NAMALWA (cell line): ENCODE data around the gene ILK.

ENCODE experiments used
- DNase-seq: peaks from one replicate; pipeline ENCODE4 v3.0.0-alpha.2; 2015; ENCODE audit warnings: low spot score

Gene ILK

GRCh38 chr11:6637871-6638270 lies 34.3 kb downstream of the ILK start:
- no peak for DNase-seq

- no peak for DNase-seq
Observed at GRCh38 chr11:6638429-6638828, 34.9 kb downstream of the ILK start.

GRCh38 chr11:6640036-6640984 lies 36.7 kb downstream of the ILK start:
- DNase-seq: no peak

DNA sequence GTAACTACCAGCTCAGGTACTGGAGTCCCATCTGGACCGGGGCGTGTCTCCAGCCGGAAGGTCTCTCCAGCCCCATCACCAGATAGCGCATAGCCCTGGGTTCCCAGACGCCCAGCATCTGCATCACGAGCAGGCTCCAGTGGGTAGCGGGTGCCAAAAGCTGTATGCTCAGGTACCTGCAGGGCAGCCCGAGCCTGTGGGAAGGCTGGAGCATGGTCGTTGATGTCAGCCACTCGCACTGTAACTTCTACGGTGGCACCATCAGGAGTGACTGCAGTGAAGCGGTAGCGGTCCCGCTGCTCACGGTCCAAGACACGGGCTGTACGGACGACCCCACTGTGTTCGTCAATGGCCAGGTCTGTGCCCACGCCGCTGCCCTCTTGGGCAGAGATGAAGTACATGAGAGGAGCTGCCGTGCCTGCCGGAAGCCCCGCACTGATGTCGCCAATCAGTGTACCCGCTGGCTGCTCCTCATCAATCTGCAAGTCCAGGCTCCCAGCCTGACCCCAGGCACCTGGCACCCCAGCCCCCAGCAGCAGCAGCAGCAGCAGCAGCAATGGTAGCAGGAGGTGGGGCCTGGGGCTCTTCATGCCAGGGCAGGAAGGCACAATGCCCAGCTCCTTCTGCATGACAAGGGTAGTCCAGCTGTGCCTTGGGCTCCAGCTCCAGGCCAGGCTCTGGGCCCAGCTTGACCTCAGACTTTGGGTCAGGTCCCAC lies 37.6 kb downstream of the ILK start:
- no peak for DNase-seq

DNA sequence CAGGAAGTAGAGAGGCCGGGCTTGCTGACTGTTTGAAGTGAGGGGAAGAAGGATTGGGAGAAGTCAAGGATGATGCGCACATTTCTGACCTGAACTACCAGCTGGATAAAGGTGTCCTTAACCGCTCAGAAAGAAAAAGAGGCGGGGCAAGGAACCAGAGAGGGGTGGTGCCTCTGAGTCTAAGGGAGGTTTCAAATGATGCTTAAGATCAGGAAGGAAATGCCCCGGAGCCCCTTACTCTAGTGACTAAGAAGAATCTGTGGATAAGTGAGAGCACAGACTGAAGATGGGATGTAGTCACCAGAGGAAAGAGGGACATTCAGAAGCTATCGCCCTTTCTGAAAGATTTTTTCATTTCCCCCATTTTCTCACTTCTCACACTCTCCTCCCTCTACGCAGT lies 39.4 kb downstream of the ILK start:
- DNase-seq: no peak

DNA sequence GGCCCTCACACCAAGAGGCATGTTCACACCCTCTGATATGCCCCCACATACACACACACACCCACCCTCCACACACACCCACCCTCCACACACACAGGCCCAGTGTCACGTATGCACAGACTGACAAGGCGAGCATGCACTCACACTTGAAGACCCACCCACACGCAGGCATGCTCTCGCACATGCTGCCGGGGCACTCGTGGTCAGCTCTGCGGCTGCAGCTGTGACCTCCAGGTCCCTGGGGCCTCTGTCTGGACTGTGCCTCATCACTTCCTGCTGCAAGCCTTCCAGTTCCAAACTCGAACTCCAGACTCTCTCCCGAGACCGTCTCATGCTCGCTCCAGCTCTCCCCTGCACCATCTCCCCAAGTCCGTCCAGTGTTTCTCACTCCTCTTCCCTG lies 42.5 kb downstream of the ILK start:
- DNase-seq: no peak

DNA sequence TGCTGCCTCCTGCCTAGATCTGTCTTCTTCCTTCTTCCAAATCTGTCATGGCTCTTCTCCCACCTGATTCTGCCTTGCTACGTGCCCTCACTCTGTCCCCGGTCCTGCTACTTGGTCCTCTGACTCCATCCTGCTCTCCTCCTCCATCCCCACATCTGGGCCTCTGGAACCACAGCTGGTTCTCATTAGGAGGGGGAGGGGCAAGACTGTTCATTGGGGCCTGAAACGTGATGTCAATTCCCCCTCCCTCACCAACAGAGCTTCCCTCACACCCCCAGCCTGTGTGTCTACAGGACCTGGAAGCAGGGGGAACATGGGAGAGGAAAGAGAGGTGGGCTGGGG lies 43.0 kb downstream of the ILK start:
- DNase-seq: no peak

DNA sequence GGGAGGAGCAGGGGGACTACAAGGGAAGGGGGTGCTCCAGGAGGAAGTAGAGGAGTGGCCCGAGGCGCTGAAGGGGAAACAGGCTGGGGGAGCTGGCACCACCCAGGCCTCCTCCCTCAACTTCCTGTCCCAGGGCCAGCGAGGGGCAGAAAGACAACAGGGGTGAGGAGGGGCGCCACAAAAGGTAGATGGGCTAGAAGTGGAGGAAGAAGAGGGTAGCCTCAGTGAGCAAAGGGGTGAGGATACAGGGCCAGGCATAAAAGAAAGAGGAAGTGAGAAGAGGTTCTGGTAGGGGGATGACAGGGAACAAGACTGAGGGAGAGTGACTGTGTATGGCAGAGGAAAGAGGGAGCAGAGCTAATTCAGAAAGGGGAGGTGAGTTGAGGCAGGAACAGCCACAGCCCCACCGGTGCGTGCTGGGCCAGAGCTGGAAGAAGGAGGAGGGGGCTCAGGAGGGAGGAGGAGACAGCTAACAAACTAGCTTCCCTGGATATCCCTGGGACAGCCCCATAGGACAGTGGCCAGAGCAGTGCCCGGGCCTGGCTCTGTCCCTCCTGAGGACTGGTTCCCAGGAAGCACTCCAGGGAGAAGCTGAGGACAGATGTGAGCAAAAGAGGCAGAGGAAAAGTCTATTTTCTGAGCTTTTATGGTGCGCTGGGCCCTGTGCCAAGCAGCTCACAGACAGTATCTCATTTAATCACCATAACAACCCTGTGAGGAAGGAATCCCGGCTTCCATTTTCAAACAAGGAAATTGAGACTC lies 43.5 kb downstream of the ILK start:
- DNase-seq: peak; percentile 49

DNA sequence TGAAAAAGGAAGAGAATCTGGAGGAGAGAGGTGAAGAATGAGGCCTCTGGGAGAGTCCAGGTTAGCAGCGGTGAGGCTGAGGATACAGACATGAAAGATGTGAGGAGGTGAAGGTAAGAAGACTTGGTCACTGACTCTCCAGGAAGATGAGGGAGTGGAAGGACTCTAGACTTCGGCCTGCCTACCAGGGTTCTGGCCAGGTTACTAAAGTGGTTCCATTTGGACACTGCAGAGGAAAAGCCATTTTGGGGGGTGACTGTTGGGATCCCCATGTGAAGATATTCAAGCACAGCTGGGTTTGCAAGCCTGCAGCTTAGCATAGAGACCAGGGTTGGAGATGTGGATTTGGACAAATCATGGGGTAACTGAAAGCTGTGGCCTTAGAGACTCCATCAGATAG lies 44.3 kb downstream of the ILK start:
- DNase-seq: no peak

- DNase-seq: no peak
Observed at GRCh38 chr11:6648501-6648900, 44.9 kb downstream of the ILK start.

- DNase-seq: no peak
Observed at GRCh38 chr11:6650104-6650503, 46.5 kb downstream of the ILK start.

GRCh38 chr11:6650980-6651379 lies 47.4 kb downstream of the ILK start:
- DNase-seq: no peak

DNA sequence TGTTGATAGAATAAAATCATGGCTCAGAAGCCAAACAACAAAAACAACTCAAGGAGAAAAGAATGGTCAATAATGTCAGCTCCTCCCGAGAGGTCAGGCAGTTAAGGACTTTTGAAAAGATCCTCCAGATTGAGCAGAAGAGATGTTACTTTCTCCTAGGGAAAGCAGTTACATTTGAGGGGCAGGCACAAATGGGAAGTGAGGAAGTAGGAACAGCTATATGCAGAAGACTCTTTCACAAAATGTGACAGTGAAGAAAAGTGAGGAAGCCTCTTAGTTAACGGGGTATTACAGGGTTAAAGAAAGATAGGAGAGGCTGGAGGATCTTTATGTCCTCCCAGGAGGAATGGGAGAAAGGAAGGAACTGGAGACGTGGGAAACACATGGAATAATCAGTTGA lies 48.6 kb downstream of the ILK start:
- DNase-seq: no peak

- DNase-seq: no peak
Observed at GRCh38 chr11:6653097-6653496, 49.5 kb downstream of the ILK start.

GRCh38 chr11:6653656-6654055 lies 50.1 kb downstream of the ILK start:
- no peak for DNase-seq

GRCh38 chr11:6654281-6655019 lies 50.9 kb downstream of the ILK start:
- DNase-seq: no peak

- DNase-seq: no peak
Observed at GRCh38 chr11:6655020-6655789, 51.6 kb downstream of the ILK start.

- no peak for DNase-seq
Observed at GRCh38 chr11:6655790-6656583, 52.4 kb downstream of the ILK start, which contains the start of gene DCHS1. Gene DCHS1 (minus strand): TSS chr11:6655809. CDS start chr11:6641613, 14,196 bp downstream.

- DNase-seq: no peak
Observed at GRCh38 chr11:6656584-6656915, 53.0 kb downstream of the ILK start.

GRCh38 chr11:6656936-6657335 lies 53.4 kb downstream of the ILK start:
- no peak for DNase-seq
